K562 (cell line): ENCODE measurements around the gene RBM5. TPM values are rescaled to one million over a fixed set of nuclear protein-coding genes. Genes with fewer than 3 reads are reported as not detected.

Source experiments
- ATF3 ChIP-seq, 2 experiments: fragments of 450-650 bp in 1 of 2; sonication (generic) in 1 of 2; formaldehyde crosslinking in 1 of 2; IDR thresholded peaks in 1 of 2; conservative IDR thresholded peaks in 1 of 2; 2 replicates each; pipeline versions ENCODE4 v1.6.1 to v1.8.1; 2016 to 2023; ENCODE audit warnings: mild to moderate bottlenecking in 2 of 2, moderate library complexity in 2 of 2, inconsistent platforms in 1 of 2, missing genetic modification reagents in 1 of 2
- CBFA2T2 ChIP-seq: fragments of 450-650 bp; conservative IDR thresholded peaks from 2 replicates; pipeline ENCODE4 v1.6.1; 2017; ENCODE audit warnings: mild to moderate bottlenecking
- CBX2 ChIP-seq: fragments of 200-600 bp; sonication (generic); IDR thresholded peaks from one replicate; pipeline ENCODE4 v1.6.1; 2012; ENCODE audit warnings: mild to moderate bottlenecking, low read length, inconsistent platforms; ENCODE audit not compliant: insufficient read depth, poor library complexity, severe bottlenecking
- E2F3 ChIP-seq: fragments of 250-450 bp; sonication (Bioruptor Pico); IDR thresholded peaks from 2 replicates; pipeline ENCODE4 v1.4.0; 2020; ENCODE audit warnings: mild to moderate bottlenecking
- E2F8 ChIP-seq: fragments of 450-650 bp; IDR thresholded peaks from 2 replicates; pipeline ENCODE4 v1.7.1; 2018; ENCODE audit warnings: mild to moderate bottlenecking, low read depth; ENCODE audit not compliant: partially characterized antibody
- ETV5 ChIP-seq: sonication (generic); formaldehyde crosslinking; IDR thresholded peaks from 2 replicates; pipeline ENCODE4 v1.4.0; 2020; ENCODE audit warnings: low read depth, mild to moderate bottlenecking, missing genetic modification reagents
- FOXJ3 ChIP-seq: sonication (generic); formaldehyde crosslinking; IDR thresholded peaks from 2 replicates; pipeline ENCODE4 v1.4.0; 2020; ENCODE audit warnings: mild to moderate bottlenecking, missing genetic modification reagents
- GTF2B ChIP-seq: IDR thresholded peaks from 2 replicates; pipeline ENCODE4 v1.6.1; 2011; ENCODE audit not compliant: insufficient read length; ENCODE audit errors: extremely low read depth
- HMBOX1 ChIP-seq: sonication (generic); IDR thresholded peaks from 2 replicates; pipeline ENCODE4 v1.6.1; 2016
- LARP7 ChIP-seq: fragments of 450-650 bp; IDR thresholded peaks from 2 replicates; pipeline ENCODE4 v1.6.1; 2016
- NFIX ChIP-seq: fragments of 250-450 bp; sonication (Bioruptor Pico); IDR thresholded peaks from 2 replicates; pipeline ENCODE4 v1.4.0; 2020; ENCODE audit warnings: low read depth, mild to moderate bottlenecking, moderate library complexity
- PHF20 ChIP-seq: fragments of 450-650 bp; IDR thresholded peaks from 2 replicates; pipeline ENCODE4 v1.6.1; 2018; ENCODE audit not compliant: partially characterized antibody
- POLR2G ChIP-seq: fragments of 200-400 bp; formaldehyde crosslinking; IDR thresholded peaks from 2 replicates; pipeline ENCODE4 v1.6.1; 2017; ENCODE audit warnings: low read depth, mild to moderate bottlenecking, antibody characterized with exemption, low read length, moderate library complexity
- PPARD ChIP-seq: fragments of 250-450 bp; sonication (Bioruptor Pico); IDR thresholded peaks from 2 replicates; pipeline ENCODE4 v1.8.0; 2022; ENCODE audit warnings: inconsistent platforms, mild to moderate bottlenecking, moderate library complexity
- PREB ChIP-seq: sonication (generic); formaldehyde crosslinking; IDR thresholded peaks from 2 replicates; pipeline ENCODE4 v1.8.1; 2023; ENCODE audit warnings: mild to moderate bottlenecking, missing genetic modification reagents
- SLC30A9 ChIP-seq: fragments of 250-450 bp; sonication (Bioruptor Pico); IDR thresholded peaks from 2 replicates; pipeline ENCODE4 v1.8.0; 2022; ENCODE audit warnings: mild to moderate bottlenecking, moderate library complexity
- SPI1 ChIP-seq: IDR thresholded peaks from 2 replicates; pipeline ENCODE4 v1.6.1; 2011; ENCODE audit warnings: low read depth, low read length, control low read depth, borderline replicate concordance
- ZFP30 ChIP-seq: fragments of 250-450 bp; sonication (Bioruptor Pico); IDR thresholded peaks from 2 replicates; pipeline ENCODE4 v1.8.0; 2022; ENCODE audit warnings: moderate library complexity, mild to moderate bottlenecking, inconsistent platforms, borderline replicate concordance
- ZNF134 ChIP-seq: fragments of 250-450 bp; sonication (Bioruptor Pico); conservative IDR thresholded peaks from 2 replicates; pipeline ENCODE4 v1.4.0; 2020
- ZNF436 ChIP-seq: fragments of 250-450, 450-650 bp; sonication (Bioruptor Pico); formaldehyde crosslinking; IDR thresholded peaks from 2 replicates; pipeline ENCODE4 v1.7.0; 2020; ENCODE audit warnings: mild to moderate bottlenecking
- ZNF79 ChIP-seq: fragments of 250-450 bp; sonication (Bioruptor Pico); IDR thresholded peaks from 2 replicates; pipeline ENCODE4 v1.4.0; 2020; ENCODE audit warnings: low read depth, mild to moderate bottlenecking, moderate library complexity
- polyA plus RNA-seq, 8 experiments: library from polyadenylated mRNA; depleted of rRNA in 4 of 8; stranded (reverse) in 5 of 8; unstranded in 3 of 8; fragments of >200 nt; fragmentation: Nextera tagmentation in 2 of 8; fragmentation: Illumina TruSeq in 1 of 8; extraction: Ambion mirVana in 2 of 8; extraction: Trizol in 1 of 8; gene quantifications; 2 replicates each; pipeline versions ENCODE4 v1.2.1 to v1.2.3, GENCODE V29; 2011 to 2014; ENCODE audit warnings: inconsistent platforms in 1 of 8, missing spikeins in 1 of 8
- total RNA-seq, 7 experiments: library from RNA; depleted of rRNA in 6 of 7; stranded (reverse); fragments of >200 nt in 6 of 7; fragmentation: Illumina TruSeq in 2 of 7; extraction: Trizol in 2 of 7; gene quantifications; 2 replicates each; pipeline versions ENCODE4 v1.2.1 to v1.2.3, GENCODE V29; 2011 to 2021; ENCODE audit warnings: low replicate concordance in 1 of 7

Gene RBM5
- total and polyA plus RNA-seq, 9 of the 15 experiments (the other 6 are each of a cell fraction or from before 2014, with no cell fraction given) = 24.5 to 153 (median 81.6) TPM

- no peak for TF ChIP-seq ATF3 (IDR thresholded peaks at IDR 0.05)
- no peak for TF ChIP-seq ATF3 (CRISPR knock-in tag; conservative IDR thresholded peaks at IDR 0.05)
- no peak for TF ChIP-seq ZNF79
- TF ChIP-seq POLR2G = peak; percentile 90
- TF ChIP-seq ZNF134 (CRISPR knock-in tag) = no peak
- TF ChIP-seq E2F8 = no peak
- no peak for TF ChIP-seq ETV5 (CRISPR knock-in tag)
- no peak for TF ChIP-seq CBFA2T2
- TF ChIP-seq NFIX (CRISPR knock-in tag) = no peak
- TF ChIP-seq HMBOX1 = no peak
- TF ChIP-seq E2F3 (CRISPR knock-in tag) = no peak
- no peak for TF ChIP-seq CBX2
- no peak for TF ChIP-seq PHF20
- TF ChIP-seq FOXJ3 (CRISPR knock-in tag) = no peak
- TF ChIP-seq PREB (CRISPR knock-in tag) = no peak
- TF ChIP-seq PPARD (CRISPR knock-in tag) = no peak
- no peak for TF ChIP-seq LARP7
- no peak for TF ChIP-seq SLC30A9 (CRISPR knock-in tag)
- TF ChIP-seq GTF2B = no peak
- TF ChIP-seq SPI1 = no peak
- no peak for TF ChIP-seq ZFP30 (CRISPR knock-in tag)
- no peak for TF ChIP-seq ZNF436 (CRISPR knock-in tag)
Observed at GRCh38 chr3:50088725-50089608, at the start of gene RBM5 (continued).
